Ishikawa (cell line): ENCODE measurements around the gene EMC6.

Experiments
- CEBPB ChIP-seq: IDR thresholded peaks from 2 replicates; pipeline ENCODE4 v1.6.1; 2012
- CREB1 ChIP-seq: IDR thresholded peaks from 2 replicates; pipeline ENCODE4 v1.6.1; 2012; ENCODE audit warnings: low read depth
- EGR1 ChIP-seq: IDR thresholded peaks from 2 replicates; pipeline ENCODE4 v1.6.1; 2012
- EP300 ChIP-seq: IDR thresholded peaks from 2 replicates; pipeline ENCODE4 v1.6.1; 2012; ENCODE audit warnings: borderline replicate concordance
- FOXM1 ChIP-seq: IDR thresholded peaks from 2 replicates; pipeline ENCODE4 v1.6.1; 2012; ENCODE audit warnings: low read depth, borderline replicate concordance
- MAX ChIP-seq: IDR thresholded peaks from 2 replicates; pipeline ENCODE4 v1.6.1; 2012
- NFIC ChIP-seq: IDR thresholded peaks from 2 replicates; pipeline ENCODE4 v1.6.1; 2012
- RAD21 ChIP-seq: IDR thresholded peaks from 2 replicates; pipeline ENCODE4 v1.6.1; 2012; ENCODE audit warnings: low read depth
- REST ChIP-seq: IDR thresholded peaks from 2 replicates; pipeline ENCODE4 v1.6.1; 2012; ENCODE audit warnings: low read depth, mild to moderate bottlenecking
- TAF1 ChIP-seq: IDR thresholded peaks from 2 replicates; pipeline ENCODE4 v1.6.1; 2012; ENCODE audit warnings: low read depth, mild to moderate bottlenecking
- TCF12 ChIP-seq: IDR thresholded peaks from 2 replicates; pipeline ENCODE4 v1.6.1; 2012; ENCODE audit warnings: low read depth
- TEAD4 ChIP-seq: IDR thresholded peaks from 2 replicates; pipeline ENCODE4 v1.6.1; 2012
- USF1 ChIP-seq: IDR thresholded peaks from 2 replicates; pipeline ENCODE4 v1.6.1; 2012
- YY1 ChIP-seq: IDR thresholded peaks from 2 replicates; pipeline ENCODE4 v1.6.1; 2012; ENCODE audit warnings: low read depth
- ZBTB7A ChIP-seq: IDR thresholded peaks from 2 replicates; pipeline ENCODE4 v1.6.1; 2012; ENCODE audit warnings: low read depth

Gene EMC6

GRCh38 chr17:3689262-3690093 lies 20.9 kb downstream of the EMC6 start:
- TF ChIP-seq CREB1 (no peak), CEBPB (no peak), TCF12 (no peak), EGR1 (no peak), NFIC (no peak), RAD21 (no peak), EP300 (no peak), ZBTB7A (no peak), MAX (no peak), TEAD4 (no peak), YY1 (no peak)

- TF ChIP-seq ZBTB7A (no peak), CREB1 (no peak)
These were observed 21.6 kb downstream of the EMC6 start for GRCh38 chr17:3690094-3690715.

GRCh38 chr17:3691617-3692067 lies 23.0 kb downstream of the EMC6 start:
- TF ChIP-seq USF1 = no peak
- no peak for TF ChIP-seq TAF1
- no peak for TF ChIP-seq REST
- no peak for TF ChIP-seq NFIC
- no peak for TF ChIP-seq YY1
- no peak for TF ChIP-seq TCF12
- TF ChIP-seq ZBTB7A = no peak
- TF ChIP-seq TEAD4 = no peak
- TF ChIP-seq FOXM1 = no peak

- TF ChIP-seq FOXM1 (no peak), EP300 (no peak), TAF1 (no peak), EGR1 (no peak), REST (no peak), CREB1 (no peak), RAD21 (peak; percentile 16; the same call in 1 of the 2 replicates), USF1 (no peak)
These were observed 23.7 kb downstream of the EMC6 start for GRCh38 chr17:3692346-3692745.

- no peak for TF ChIP-seq FOXM1
- no peak for TF ChIP-seq REST
- no peak for TF ChIP-seq MAX
- TF ChIP-seq CEBPB = no peak
- TF ChIP-seq ZBTB7A = no peak
- TF ChIP-seq TCF12 = no peak
- TF ChIP-seq RAD21 = no peak
- no peak for TF ChIP-seq TAF1
- no peak for TF ChIP-seq CREB1
- TF ChIP-seq EP300 = no peak
- TF ChIP-seq NFIC = no peak
- TF ChIP-seq USF1 = no peak
These were observed 24.5 kb downstream of the EMC6 start for GRCh38 chr17:3693141-3693540.
